Upper lobe of right lung (tissue), 1 donor: Measurements from ENCODE around the gene PTPRA. TPM values are rescaled to one million over a fixed set of nuclear protein-coding genes. Genes with fewer than 3 reads are reported as not detected.
A peak's percentile ranks its signal among the peaks of the same experiment; 100 is the strongest.

Experiments
- ATAC-seq: fragments of 200-7000 bp; cut with Tn5 transposase; one replicate; pipeline ENCODE4 v1.9.1; 2020; ENCODE audit warnings: mild to moderate bottlenecking, moderate library complexity
- DNase-seq: peaks from one replicate; pipeline ENCODE4 v3.0.0-alpha.2; 2020
- H3K27ac ChIP-seq: fragments of 200-600 bp; one replicate; pipeline ENCODE4 v1.8.0; 2022
- H3K27me3 ChIP-seq: fragments of 200-600 bp; one replicate; pipeline ENCODE4 v1.8.0; 2022; ENCODE audit warnings: mild to moderate bottlenecking
- H3K36me3 ChIP-seq: fragments of 200-600 bp; one replicate; pipeline ENCODE4 v1.8.0; 2022
- H3K4me1 ChIP-seq: fragments of 200-600 bp; one replicate; pipeline ENCODE4 v1.8.0; 2022
- H3K4me3 ChIP-seq: fragments of 200-600 bp; one replicate; pipeline ENCODE4 v1.8.0; 2022; ENCODE audit warnings: mild to moderate bottlenecking
- H3K9me3 ChIP-seq: fragments of 200-600 bp; one replicate; pipeline ENCODE4 v1.8.0; 2022
- CTCF ChIP-seq: fragments of 200-600 bp; IDR thresholded peaks from one replicate; pipeline ENCODE4 v1.8.0; 2022; ENCODE audit warnings: antibody characterized with exemption
- intact Hi-C: fragments of 100-400 bp; cut with DNase I; formaldehyde crosslinking; loops from one replicate; pipeline ENCODE4 v1.11.0; 2022
- total RNA-seq: library from RNA; stranded (reverse); fragmentation: NEBNext Ultra II Directional; extraction: Animal tissue kit (Norgen Biotek cat#: 25700); gene quantifications from one replicate; pipeline ENCODE4 v1.2.1, GENCODE V29; 2021
- donor health status: DM: no; HTN: yes; CAD: no; lungs with severe emphysema.

Gene PTPRA
- total RNA-seq, 1 donor from 2014 or later = 69.6 TPM

- no peak for DNase-seq
- intact Hi-C loops = no loop called here
- H3K4me1 ChIP-seq = no peaks in the 10 kb centered on the region
- no peak overlapping the region for H3K27ac ChIP-seq
- H3K9me3 ChIP-seq = no peaks in the 10 kb centered on the region
- peak; percentile 21 for ATAC-seq
- no peak for TF ChIP-seq CTCF
- H3K4me3 ChIP-seq = no peak overlapping the region
- no peaks in the 10 kb centered on the region for H3K27me3 ChIP-seq
- H3K36me3 ChIP-seq = peaks cover 38% of the 10 kb centered on the region
Observed at GRCh38 chr20:2859330-2860121, 13.8 kb upstream of the PTPRA start.

- ATAC-seq = no peak
- intact Hi-C loops = no loop called here
- peaks cover 55% of the 10 kb centered on the region for H3K36me3 ChIP-seq
Observed at GRCh38 chr20:2864626-2865025, 8.7 kb upstream of the PTPRA start.

DNA sequence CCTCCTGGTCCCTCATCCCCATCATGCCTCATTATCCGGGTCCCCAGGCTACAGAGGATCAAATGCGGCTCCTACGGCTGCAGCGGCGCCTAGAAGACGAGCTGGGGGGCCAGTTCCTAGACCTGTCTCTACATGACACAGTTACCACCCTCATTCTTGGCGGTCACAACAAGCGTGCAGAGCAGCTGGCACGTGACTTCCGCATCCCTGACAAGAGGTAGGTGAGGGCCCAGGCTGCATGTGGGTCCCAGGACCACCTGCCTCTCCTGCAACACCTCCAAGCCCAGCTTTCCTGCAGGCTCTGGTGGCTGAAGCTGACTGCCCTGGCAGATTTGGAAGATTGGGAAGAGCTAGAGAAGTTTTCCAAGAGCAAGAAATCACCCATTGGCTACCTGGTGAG, 8.2 kb upstream of the PTPRA start:
- intact Hi-C loops = no loop called here
- H3K4me3 ChIP-seq = no peak overlapping the region
- H3K27me3 ChIP-seq = no peaks in the 10 kb centered on the region
- DNase-seq (no peak), ATAC-seq (no peak)
- no peak overlapping the region for H3K27ac ChIP-seq
- peaks cover 55% of the 10 kb centered on the region for H3K36me3 ChIP-seq
- TF ChIP-seq CTCF = no peak
- H3K9me3 ChIP-seq = no peaks in the 10 kb centered on the region
- no peaks in the 10 kb centered on the region for H3K4me1 ChIP-seq

More at GRCh38 chr20:2864626-2865025, 8.7 kb upstream of the PTPRA start:
- Histone ChIP-seq H3K4me3 (no peak overlapping the region), H3K4me1 (no peaks in the 10 kb centered on the region), H3K9me3 (no peaks in the 10 kb centered on the region), H3K27ac (no peak overlapping the region), H3K27me3 (no peaks in the 10 kb centered on the region)
- DNase-seq = no peak
- TF ChIP-seq CTCF = no peak

DNA sequence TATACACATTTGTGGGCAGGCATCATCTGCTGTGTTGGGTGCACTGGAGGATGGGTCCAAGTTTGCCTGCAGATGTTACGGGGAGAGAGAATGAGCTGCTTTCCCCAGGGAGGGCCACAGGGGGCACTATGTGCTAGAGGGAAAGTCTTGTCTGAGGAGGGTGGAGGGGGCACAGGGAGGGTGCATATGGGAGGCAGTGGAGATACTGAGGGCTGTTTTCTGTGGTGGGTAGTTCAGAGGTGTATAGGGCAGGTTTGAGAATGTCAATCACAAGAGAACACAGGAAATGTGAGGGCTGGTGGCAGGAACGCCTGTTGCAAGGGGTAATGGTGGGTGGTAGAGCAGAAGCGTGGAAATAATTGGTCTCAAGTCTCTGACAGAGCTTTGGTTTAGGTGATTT, 7.7 kb upstream of the PTPRA start:
- H3K9me3 ChIP-seq = no peaks in the 10 kb centered on the region
- peaks cover 50% of the 10 kb centered on the region for H3K36me3 ChIP-seq
- DNase-seq (no peak), ATAC-seq (no peak)
- no peak overlapping the region for H3K4me3 ChIP-seq
- H3K27ac ChIP-seq = no peak overlapping the region
- H3K27me3 ChIP-seq = no peaks in the 10 kb centered on the region
- H3K4me1 ChIP-seq = no peaks in the 10 kb centered on the region
- no peak for TF ChIP-seq CTCF
- intact Hi-C loops = no loop called here

DNA sequence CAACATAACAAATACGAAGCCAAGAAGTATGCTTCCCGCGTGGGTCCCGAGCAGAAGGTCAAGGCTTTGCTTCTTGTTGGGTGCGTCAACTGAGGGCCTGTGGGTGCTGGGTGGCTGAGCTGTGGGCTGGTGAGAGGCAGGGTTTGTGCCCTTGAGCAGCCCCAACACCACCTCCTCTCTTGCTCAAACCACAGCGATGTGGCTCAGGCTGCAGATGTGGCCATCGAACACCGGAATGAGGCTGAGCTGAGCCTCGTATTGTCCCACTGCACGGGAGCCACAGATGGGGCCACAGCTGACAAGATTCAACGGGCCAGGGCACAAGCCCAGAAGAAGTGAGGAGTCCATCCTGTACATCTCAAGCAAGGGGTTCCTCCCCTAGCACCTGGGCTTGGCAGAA, 7.0 kb upstream of the PTPRA start:
- ATAC-seq = no peak
- no peak for TF ChIP-seq CTCF
- H3K27me3 ChIP-seq = no peaks in the 10 kb centered on the region
- H3K4me1 ChIP-seq = peaks cover under 1% of the 10 kb centered on the region
- H3K4me3 ChIP-seq = no peak overlapping the region
- no peak for DNase-seq
- H3K9me3 ChIP-seq = no peaks in the 10 kb centered on the region
- intact Hi-C loops = no loop called here
- peaks cover 44% of the 10 kb centered on the region for H3K36me3 ChIP-seq
- H3K27ac ChIP-seq = no peak overlapping the region
